ENCODE measurements around the gene FBN3.
"Not testable (repeated sequence)": the region's sequence is repeated elsewhere in the genome, so short reads cannot be mapped to it uniquely, and the experiment has no call there.

The FBN3 gene

DNA sequence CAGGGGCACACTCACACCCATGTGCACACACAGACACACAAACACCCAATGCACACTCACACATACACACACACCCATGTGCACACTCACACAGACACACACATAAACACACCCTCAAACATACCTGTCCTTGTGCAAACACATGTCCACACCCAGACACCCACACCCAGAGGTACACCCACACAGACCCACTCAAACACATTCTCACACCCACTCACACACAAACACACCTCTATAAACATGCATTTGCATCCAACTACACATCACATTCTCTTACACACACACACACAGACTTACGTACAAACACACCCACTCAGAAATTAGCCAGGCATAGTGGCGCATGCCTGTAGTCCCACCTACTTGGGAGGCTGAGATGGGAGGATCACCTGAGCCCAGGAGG lies 31.4 kb downstream of the FBN3 start:
- DNase-seq (ENCODE audit: low read depth): no peak

DNA sequence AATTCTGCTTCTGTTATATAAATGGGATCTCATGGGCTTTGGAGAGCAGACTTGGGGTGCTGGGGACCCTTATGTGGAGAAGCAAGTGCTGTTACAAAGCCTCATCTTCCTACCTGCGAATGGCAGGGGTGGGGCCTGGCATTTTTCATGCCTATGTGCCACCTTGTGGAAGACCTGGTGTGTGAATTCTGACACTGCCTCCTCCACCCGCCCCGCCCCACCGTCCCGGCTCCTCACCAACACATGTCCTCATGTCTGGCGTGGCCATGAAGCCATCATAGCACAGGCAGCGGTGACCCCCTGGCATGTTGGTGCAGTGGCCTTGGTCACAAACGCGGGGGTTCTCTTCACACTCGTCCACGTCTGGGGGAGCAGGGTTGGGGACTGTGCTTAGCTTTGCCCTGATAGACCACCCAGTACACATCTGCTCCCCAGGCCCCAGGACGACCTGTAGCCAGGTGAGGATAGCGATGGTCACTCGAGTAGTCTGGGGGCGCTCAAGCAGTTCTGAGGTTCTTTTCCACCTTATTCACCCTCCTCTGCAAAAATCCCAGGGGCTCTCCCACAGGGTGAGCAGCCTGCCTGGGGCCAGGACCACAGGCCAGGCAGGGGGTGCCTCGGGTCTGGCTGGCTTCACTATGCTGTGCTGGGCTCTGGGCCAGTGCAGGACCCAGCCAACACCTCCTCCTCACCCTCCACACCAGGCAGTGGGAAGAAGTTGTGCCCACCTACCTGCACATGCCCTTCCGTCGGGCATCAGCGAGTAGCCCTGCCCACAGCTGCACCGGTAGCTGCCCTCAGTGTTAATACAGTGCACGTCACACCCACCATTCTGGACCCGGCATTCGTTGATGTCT lies 32.7 kb downstream of the FBN3 start:
- no peak for DNase-seq (ENCODE audit: low read depth)

- DNase-seq (ENCODE audit: low read depth): no peak
Measured at GRCh38 chr19:8115805-8116396, 33.5 kb downstream of the FBN3 start.

- no peak for DNase-seq (ENCODE audit: low read depth)
Measured at GRCh38 chr19:8113017-8113416, 36.4 kb downstream of the FBN3 start.

GRCh38 chr19:8111376-8111775 lies 38.0 kb downstream of the FBN3 start:
- DNase-seq (ENCODE audit: low read depth): no peak

DNA sequence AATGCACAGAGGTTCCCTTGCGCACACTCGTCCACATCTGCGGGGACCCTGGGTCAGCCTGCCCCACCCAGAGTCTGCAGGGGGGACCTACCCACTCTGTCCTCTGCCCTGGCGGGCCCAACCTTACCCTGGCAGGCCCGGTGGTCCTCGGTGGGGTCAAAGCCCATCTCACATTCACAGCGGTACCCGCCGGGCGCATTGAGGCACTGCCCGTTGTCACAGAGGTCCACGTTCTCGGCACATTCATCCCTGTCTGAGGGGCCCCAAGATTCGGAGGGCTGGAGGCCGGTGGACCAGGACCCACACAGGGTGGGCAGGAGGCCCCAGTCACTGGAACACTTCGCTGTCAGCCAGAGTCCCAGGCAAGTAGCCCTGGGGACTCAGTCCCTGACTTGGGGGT lies 38.5 kb downstream of the FBN3 start:
- no peak for DNase-seq (ENCODE audit: low read depth)

DNA sequence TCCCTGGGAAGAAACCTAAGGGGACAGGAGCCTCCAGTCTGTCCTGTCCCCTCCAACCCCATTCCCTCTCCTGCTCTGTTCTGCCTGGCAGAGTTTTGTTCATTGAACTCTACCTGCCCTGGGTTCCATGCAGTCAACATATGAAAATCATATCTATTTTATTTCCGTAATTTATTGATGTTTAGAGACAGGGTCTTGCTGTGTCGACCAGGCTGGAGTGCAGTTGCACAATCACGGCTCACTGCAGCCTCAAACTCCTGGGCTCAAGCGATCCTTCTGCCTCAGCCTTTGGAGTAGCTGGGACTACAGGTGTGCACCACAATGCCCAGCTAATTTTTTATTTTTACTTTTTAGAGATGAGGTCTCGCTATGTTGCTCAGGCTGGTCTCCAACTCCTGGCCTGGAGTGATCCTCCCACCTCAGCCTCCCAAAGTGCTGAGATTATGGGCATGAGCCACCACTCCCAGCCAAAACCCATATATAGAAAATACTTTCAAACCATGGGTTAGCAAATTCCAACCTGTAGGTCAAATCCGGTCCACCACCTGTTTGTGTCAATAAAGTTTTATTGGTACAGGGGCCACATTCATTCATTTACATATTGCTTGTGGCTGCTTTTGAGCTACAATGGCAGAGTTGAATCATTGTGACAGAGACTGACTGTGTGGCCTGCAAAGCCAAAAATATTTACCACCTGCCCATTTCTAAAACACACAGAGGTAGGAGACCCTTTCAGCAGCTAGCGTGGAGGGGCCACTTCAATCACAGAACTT lies 39.3 kb downstream of the FBN3 start:
- no peak for DNase-seq (ENCODE audit: low read depth)

DNA sequence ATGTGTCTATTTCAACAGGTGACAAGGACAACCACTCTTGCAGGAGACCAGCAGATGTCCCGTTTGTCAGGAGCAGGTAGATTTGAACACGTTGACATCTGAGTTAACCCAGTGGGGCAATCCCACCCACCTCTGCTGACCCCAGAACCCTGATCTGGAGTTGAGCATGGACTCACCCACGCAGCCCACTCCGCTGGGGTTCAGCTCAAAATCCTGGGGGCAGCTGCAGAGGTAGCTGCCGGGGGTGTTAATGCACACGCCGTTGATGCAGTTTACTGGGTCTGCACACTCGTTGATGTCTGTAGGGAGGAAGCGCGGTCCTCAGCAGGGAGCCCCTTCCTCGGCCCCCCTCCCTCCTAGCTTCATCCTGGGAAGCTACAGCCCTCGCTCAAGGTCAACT lies 39.9 kb downstream of the FBN3 start:
- DNase-seq (ENCODE audit: low read depth): no peak

- no peak for DNase-seq (ENCODE audit: low read depth)
Measured at GRCh38 chr19:8108560-8109445, 40.6 kb downstream of the FBN3 start.

DNA sequence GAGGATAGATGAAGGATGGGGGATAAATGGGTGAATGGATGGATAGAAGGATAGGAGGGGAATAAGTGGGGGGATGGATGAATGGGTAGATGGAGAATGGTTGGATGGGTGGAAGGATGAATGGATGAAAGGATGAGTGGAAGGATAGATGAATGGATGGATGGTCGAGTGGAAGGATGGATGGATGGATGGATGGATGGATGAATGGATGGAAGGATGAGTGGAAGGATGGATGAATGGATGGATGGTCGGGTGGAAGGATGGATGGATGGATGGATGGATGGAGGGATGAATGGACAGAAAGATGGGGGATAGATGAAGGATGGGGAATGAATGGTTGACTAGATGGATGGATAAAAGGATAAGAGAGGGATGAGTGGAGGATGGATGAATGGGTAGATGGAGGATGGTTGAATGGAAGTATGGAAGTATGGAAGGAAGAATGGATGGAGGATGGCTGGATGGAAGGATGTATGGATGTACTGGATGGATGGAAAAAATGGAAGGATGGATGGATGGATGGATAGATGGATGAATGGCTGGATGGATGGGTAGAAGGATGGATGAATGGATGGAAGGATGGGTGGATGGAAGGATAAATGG lies 42.0 kb downstream of the FBN3 start:
- DNase-seq (ENCODE audit: low read depth): no peak

- no peak for DNase-seq (ENCODE audit: low read depth)
Measured at GRCh38 chr19:8105471-8105870, 43.9 kb downstream of the FBN3 start.

GRCh38 chr19:8101910-8102309 lies 47.5 kb downstream of the FBN3 start:
- not testable (repeated sequence) for DNase-seq (ENCODE audit: low read depth)

DNA sequence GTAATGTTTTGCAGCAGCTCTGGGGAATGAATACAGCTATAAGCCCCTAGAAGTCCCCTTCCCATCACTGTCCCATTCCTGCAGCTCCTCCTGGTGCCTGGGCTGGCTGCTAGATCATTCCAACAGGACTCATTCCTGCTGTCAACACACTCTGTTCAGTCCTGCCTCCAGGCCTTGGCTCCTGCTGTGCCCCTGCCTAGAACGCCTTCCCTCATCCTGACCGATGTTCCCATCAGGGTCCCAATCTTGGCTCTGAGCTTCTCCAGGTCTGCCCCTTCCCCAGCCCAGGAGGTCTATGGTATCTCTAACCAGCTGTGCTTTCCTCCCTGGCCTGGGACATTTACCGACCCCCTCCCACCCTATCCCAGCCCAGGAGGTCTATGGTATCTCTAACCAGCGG lies 48.1 kb downstream of the FBN3 start:
- DNase-seq (ENCODE audit: low read depth): no peak

- no peak for DNase-seq (ENCODE audit: low read depth)
Measured at GRCh38 chr19:8097681-8098567, 51.5 kb downstream of the FBN3 start.

- DNase-seq (ENCODE audit: low read depth): no peak
Measured at GRCh38 chr19:8097198-8097597, 52.2 kb downstream of the FBN3 start.

DNA sequence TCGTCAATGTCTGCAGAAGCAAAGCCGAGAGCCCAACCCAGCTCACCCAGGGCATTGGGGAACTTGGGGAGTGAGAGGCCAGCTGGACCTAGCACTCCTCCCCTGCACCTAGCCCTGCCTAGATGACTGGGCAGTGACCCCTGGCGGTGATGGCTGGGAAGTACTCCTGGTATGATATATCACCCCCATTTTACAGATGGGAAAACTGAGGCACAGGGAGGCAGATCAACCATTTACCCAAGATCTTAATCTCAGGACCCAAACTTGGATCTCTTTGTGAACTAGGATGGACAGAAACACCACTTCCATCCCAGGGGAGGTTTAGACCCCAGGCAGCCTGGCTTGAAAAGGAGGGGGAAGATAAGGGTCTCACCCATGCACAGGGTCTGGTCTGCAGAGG lies 53.3 kb downstream of the FBN3 start:
- no peak for DNase-seq (ENCODE audit: low read depth)

GRCh38 chr19:8095354-8095886 lies 54.0 kb downstream of the FBN3 start:
- DNase-seq (ENCODE audit: low read depth): no peak

- no peak for DNase-seq (ENCODE audit: low read depth)
Measured at GRCh38 chr19:8094336-8094735, 55.1 kb downstream of the FBN3 start.

- no peak for DNase-seq (ENCODE audit: low read depth)
Measured at GRCh38 chr19:8093740-8094139, 55.7 kb downstream of the FBN3 start.

DNA sequence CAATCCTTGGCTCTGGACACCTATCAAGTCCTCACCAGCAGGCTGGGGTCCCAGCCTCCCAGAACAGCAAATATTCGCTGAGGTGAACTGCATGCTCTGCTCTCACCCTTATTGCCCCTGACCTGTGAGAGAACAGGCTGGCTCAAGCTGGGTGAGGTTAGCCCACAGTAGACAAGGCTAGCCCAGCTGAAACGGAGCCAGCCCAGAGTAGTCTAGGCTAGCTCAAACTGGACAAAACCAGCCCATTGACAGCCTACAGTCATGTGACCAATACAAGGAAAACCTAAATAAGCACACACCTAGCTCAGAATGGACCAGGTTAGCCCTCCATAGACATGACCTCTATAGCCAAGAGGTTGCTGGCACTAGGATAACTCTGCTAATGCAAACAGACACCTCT lies 58.4 kb downstream of the FBN3 start:
- no peak for DNase-seq (ENCODE audit: low read depth)
